CD8-positive, alpha-beta memory T cell (primary cell): ENCODE data around the gene WIZ. TPM values are rescaled to one million over a fixed set of nuclear protein-coding genes. Genes with fewer than 3 reads are reported as not detected.
A peak's percentile ranks its signal among the peaks of the same experiment; 100 is the strongest.

Experiments
- CTCF ChIA-PET: fragments of 350-600 bp; sonication (Branson Sonifier 250); formaldehyde crosslinking; loops from one replicate; lab custom pipeline; 2021; ENCODE audit warnings: antibody characterized with exemption; lab: Charles Lee
- POLR2A ChIA-PET: fragments of 350-600 bp; sonication (Branson Sonifier 250); formaldehyde crosslinking; loops from one replicate; lab custom pipeline; 2021; ENCODE audit warnings: antibody characterized with exemption; lab: Charles Lee
- DNase-seq, 5 donors: peaks; one replicate each; pipeline versions ENCODE4 v3.0.0 to v3.0.0-alpha.2; 2020 to 2022; ENCODE audit warnings: mixed read lengths in 1 of 5
- H3K27ac ChIP-seq: one replicate; pipeline ENCODE4 v1.7.0; 2013; ENCODE audit warnings: low read depth, mild to moderate bottlenecking, low read length, moderate library complexity
- H3K27me3 ChIP-seq: 2 replicates; pipeline ENCODE4 v1.7.0; 2013; ENCODE audit warnings: low read length, mild to moderate bottlenecking; ENCODE audit not compliant: insufficient read depth, poor library complexity, severe bottlenecking
- H3K36me3 ChIP-seq: 2 replicates; pipeline ENCODE4 v1.7.0; 2013; ENCODE audit warnings: mild to moderate bottlenecking, low read length, moderate library complexity; ENCODE audit not compliant: insufficient read depth
- H3K4me1 ChIP-seq: 2 replicates; pipeline ENCODE4 v1.7.0; 2013; ENCODE audit warnings: mild to moderate bottlenecking, low read length, moderate library complexity; ENCODE audit not compliant: insufficient read depth
- H3K4me3 ChIP-seq: 2 replicates; pipeline ENCODE4 v1.7.0; 2013; ENCODE audit warnings: mild to moderate bottlenecking, low read length
- H3K9me3 ChIP-seq: 2 replicates; pipeline ENCODE4 v1.7.0; 2013; ENCODE audit warnings: mild to moderate bottlenecking, low read length
- H3K27ac Mint-ChIP-seq, 8 donors: one replicate each; pipeline ENCODE4 v1.8.0; 2020 to 2021; ENCODE audit warnings: mixed read lengths in 8 of 8, mild to moderate bottlenecking in 6 of 8, inconsistent platforms in 3 of 8, moderate library complexity in 3 of 8
- H3K27me3 Mint-ChIP-seq, 2 donors: one replicate each; pipeline ENCODE4 v1.8.0; 2020 to 2021; ENCODE audit warnings: mixed read lengths in 2 of 2, mild to moderate bottlenecking in 1 of 2, moderate library complexity in 1 of 2
- H3K36me3 Mint-ChIP-seq, 3 donors: one replicate each; pipeline ENCODE4 v1.8.0; 2020 to 2021; ENCODE audit warnings: mixed read lengths in 3 of 3, inconsistent platforms in 1 of 3, mild to moderate bottlenecking in 1 of 3
- H3K4me1 Mint-ChIP-seq, 3 donors: one replicate each; pipeline ENCODE4 v1.8.0; 2020 to 2021; ENCODE audit warnings: mixed read lengths in 3 of 3, inconsistent platforms in 1 of 3, mild to moderate bottlenecking in 1 of 3
- H3K4me3 Mint-ChIP-seq, 7 donors: one replicate each; pipeline ENCODE4 v1.8.0; 2020 to 2021; ENCODE audit warnings: mixed read lengths in 7 of 7, mild to moderate bottlenecking in 6 of 7, moderate library complexity in 4 of 7, inconsistent platforms in 2 of 7
- H3K9me3 Mint-ChIP-seq, 5 donors: one replicate each; pipeline ENCODE4 v1.8.0; 2020 to 2022; ENCODE audit warnings: mixed read lengths in 5 of 5, mild to moderate bottlenecking in 3 of 5, moderate library complexity in 2 of 5, inconsistent platforms in 1 of 5
- polyA plus RNA-seq: library from polyadenylated mRNA; unstranded; fragments of 300-500 nt; fragmentation: Illumina TruSeq; gene quantifications from one replicate; pipeline ENCODE4 v1.2.3, GENCODE V29; 2021
- total RNA-seq, 2 experiments: library from RNA; stranded (reverse); gene quantifications; one replicate each; pipeline ENCODE4 v1.2.3, GENCODE V29; 2021

The WIZ gene
- total and polyA plus RNA-seq, 3 experiments from 2014 or later = 1.8 to 31.2 (median 28.9) TPM

GRCh38 chr19:15471639-15472101 is 21.9 kb upstream of the WIZ start:
- peak overlapping the region in 6 of 7 donors; percentile 36 to 70 (median 50) for H3K4me3 Mint-ChIP-seq
- ChIA-PET CTCF (interaction anchor here (1.0 kb wide), 1 partner anchor 53 kb away, joined by 3 read pairs; the partner anchor contains the start of gene AKAP8L), POLR2A (no interaction called here)
- Histone ChIP-seq H3K27ac (no peak overlapping the region), H3K27me3 (no peaks in the 10 kb centered on the region), H3K36me3 (no peaks in the 10 kb centered on the region), H3K4me3 (no peak overlapping the region), H3K4me1 (peaks cover 27% of the 10 kb centered on the region), H3K9me3 (no peaks in the 10 kb centered on the region)
- no peaks in the 10 kb centered on the region for H3K9me3 Mint-ChIP-seq
- peaks cover 40 to 56% (median 42%) of the 10 kb centered on the region in 3 donors for H3K4me1 Mint-ChIP-seq
- DNase-seq = no peak
- peaks cover 0 to 3% of the 10 kb centered on the region in 2 donors for H3K27me3 Mint-ChIP-seq
- H3K27ac Mint-ChIP-seq = no peak overlapping the region
- H3K36me3 Mint-ChIP-seq = peaks cover 0 to 1% (median 0%) of the 10 kb centered on the region in 3 donors

GRCh38 chr19:15469513-15470297 is 19.9 kb upstream of the WIZ start:
- Mint-ChIP-seq H3K27me3 (peaks cover 0 to 3% of the 10 kb centered on the region in 2 donors), H3K27ac (peak overlapping the region in 7 of 8 donors; percentile 17 to 89 (median 81)), H3K4me3 (peak overlapping the region; percentile 78 to 91 (median 88)), H3K9me3 (no peaks in the 10 kb centered on the region), H3K4me1 (peaks cover 42 to 62% (median 53%) of the 10 kb centered on the region in 3 donors), H3K36me3 (peaks cover 0 to 1% (median 0%) of the 10 kb centered on the region in 3 donors)
- no peaks in the 10 kb centered on the region for H3K36me3 ChIP-seq
- no peaks in the 10 kb centered on the region for H3K9me3 ChIP-seq
- peak overlapping the region; percentile 66 for H3K4me3 ChIP-seq
- ChIA-PET CTCF (interaction anchor here (0.8 to 2.0 kb wide), 5 partner anchors 12 to 86 kb away, joined by 3 to 5 read pairs (median 3); partner anchors contain the start of gene AKAP8L), POLR2A (interaction anchor here (0.5 to 1.4 kb wide), 3 partner anchors 45 to 52 kb away, joined by 3 to 6 read pairs (median 4); partner anchors contain the start of gene AKAP8L)
- no peaks in the 10 kb centered on the region for H3K27me3 ChIP-seq
- peak in 1 of 5 donors; percentile 21 for DNase-seq
- H3K4me1 ChIP-seq = peaks cover 42% of the 10 kb centered on the region
- no peak overlapping the region for H3K27ac ChIP-seq

- Mint-ChIP-seq H3K27ac (peak overlapping the region; percentile 4 to 95 (median 74)), H3K4me1 (peaks cover 46 to 66% (median 56%) of the 10 kb centered on the region in 3 donors), H3K36me3 (peaks cover 0 to 7% (median 0%) of the 10 kb centered on the region in 3 donors), H3K9me3 (no peaks in the 10 kb centered on the region), H3K4me3 (peak overlapping the region; percentile 78 to 91 (median 88)), H3K27me3 (peaks cover 0 to 3% of the 10 kb centered on the region in 2 donors)
- DNase-seq = no peak
- H3K4me1 ChIP-seq = peaks cover 45% of the 10 kb centered on the region
- H3K27me3 ChIP-seq = no peaks in the 10 kb centered on the region
- H3K9me3 ChIP-seq = no peaks in the 10 kb centered on the region
- no peaks in the 10 kb centered on the region for H3K36me3 ChIP-seq
- POLR2A ChIA-PET = interaction anchor here (0.5 to 1.4 kb wide), 4 partner anchors 46 to 896 kb away, joined by 3 to 6 read pairs (median 4); partner anchors contain the start of gene AKAP8L
- CTCF ChIA-PET = interaction anchor here (0.8 to 2.3 kb wide), 6 partner anchors 10 to 86 kb away, joined by 3 to 22 read pairs (median 5); partner anchors contain the start of genes AKAP8L and PGLYRP2
- no peak overlapping the region for H3K4me3 ChIP-seq
- no peak overlapping the region for H3K27ac ChIP-seq
Observed at GRCh38 chr19:15468675-15469512, 19.1 kb upstream of the WIZ start.

- DNase-seq = no peak
- no peaks in the 10 kb centered on the region for H3K9me3 ChIP-seq
- H3K4me1 Mint-ChIP-seq = peaks cover 48 to 67% (median 58%) of the 10 kb centered on the region in 3 donors
- peak overlapping the region in 5 of 7 donors; percentile 18 to 77 (median 61) for H3K4me3 Mint-ChIP-seq
- peaks cover 53% of the 10 kb centered on the region for H3K4me1 ChIP-seq
- no peak overlapping the region for H3K4me3 ChIP-seq
- POLR2A ChIA-PET = interaction anchor here (0.6 to 3.4 kb wide), 5 partner anchors 16 to 89 kb away, joined by 3 to 13 read pairs (median 4); partner anchors contain the start of gene AKAP8
- H3K27ac Mint-ChIP-seq = peak overlapping the region; percentile 82 to 98 (median 90)
- H3K27me3 ChIP-seq = no peaks in the 10 kb centered on the region
- CTCF ChIA-PET = interaction anchor here (1.1 to 2.5 kb wide), 6 partner anchors 11 to 87 kb away, joined by 3 to 22 read pairs (median 6); partner anchors contain the start of gene PGLYRP2
- H3K27ac ChIP-seq = no peak overlapping the region
- no peaks in the 10 kb centered on the region for H3K9me3 Mint-ChIP-seq
- H3K36me3 ChIP-seq = no peaks in the 10 kb centered on the region
- H3K27me3 Mint-ChIP-seq = peaks cover 0 to 3% of the 10 kb centered on the region in 2 donors
- H3K36me3 Mint-ChIP-seq = peaks cover 0 to 14% (median 0%) of the 10 kb centered on the region in 3 donors
Observed at GRCh38 chr19:15467734-15468214, 18.0 kb upstream of the WIZ start.

- no peaks in the 10 kb centered on the region for H3K27me3 ChIP-seq
- Mint-ChIP-seq H3K4me3 (peak overlapping the region; percentile 58 to 89 (median 76)), H3K4me1 (peaks cover 52 to 72% (median 65%) of the 10 kb centered on the region in 3 donors), H3K9me3 (no peaks in the 10 kb centered on the region), H3K36me3 (peaks cover 0 to 18% (median 0%) of the 10 kb centered on the region in 3 donors), H3K27ac (peak overlapping the region; percentile 82 to 98 (median 90)), H3K27me3 (peaks cover 0 to 3% of the 10 kb centered on the region in 2 donors)
- H3K27ac ChIP-seq = no peak overlapping the region
- ChIA-PET POLR2A (interaction anchor here (0.6 to 3.4 kb wide), 5 partner anchors 15 to 89 kb away, joined by 3 to 13 read pairs (median 4); partner anchors contain the start of gene AKAP8), CTCF (interaction anchor here (1.1 to 2.5 kb wide), 8 partner anchors 11 to 88 kb away, joined by 3 to 22 read pairs (median 5); partner anchors contain the start of gene PGLYRP2)
- no peaks in the 10 kb centered on the region for H3K36me3 ChIP-seq
- H3K4me1 ChIP-seq = peaks cover 60% of the 10 kb centered on the region
- H3K9me3 ChIP-seq = no peaks in the 10 kb centered on the region
- peak; percentile 22 to 72 (median 38) for DNase-seq
- no peak overlapping the region for H3K4me3 ChIP-seq
Observed at GRCh38 chr19:15466851-15467733, 17.3 kb upstream of the WIZ start.

GRCh38 chr19:15464394-15465385 is 14.9 kb upstream of the WIZ start, which contains the start of gene RASAL3:
Gene RASAL3 (minus strand): TSS chr19:15464544. CDS start chr19:15464358, 186 bp downstream.
- Histone ChIP-seq H3K27me3 (no peaks in the 10 kb centered on the region), H3K27ac (peak within 1 kb of the TSS; percentile 80), H3K9me3 (no peaks in the 10 kb centered on the region), H3K4me1 (peaks cover 79% of the 10 kb centered on the region), H3K36me3 (peaks cover 23% of the 10 kb centered on the region), H3K4me3 (peak within 1 kb of the TSS; percentile 98)
- H3K4me3 Mint-ChIP-seq = peak within 1 kb of the TSS; percentile 92 to 99 (median 97)
- H3K27ac Mint-ChIP-seq = peak within 1 kb of the TSS; percentile 91 to 99 (median 97)
- peaks cover 0 to 3% of the 10 kb centered on the region in 2 donors for H3K27me3 Mint-ChIP-seq
- no peaks in the 10 kb centered on the region for H3K9me3 Mint-ChIP-seq
- CTCF ChIA-PET = interaction anchor here (2.6 to 5.4 kb wide), 4 partner anchors 12 to 91 kb away, joined by 15 to 35 read pairs (median 20); partner anchors contain the start of gene AKAP8L
- peaks cover 0 to 38% (median 2%) of the 10 kb centered on the region in 3 donors for H3K36me3 Mint-ChIP-seq
- DNase-seq = peak; percentile 51 to 75 (median 60)
- peaks cover 60 to 80% (median 75%) of the 10 kb centered on the region in 3 donors for H3K4me1 Mint-ChIP-seq
- POLR2A ChIA-PET = interaction anchor here (0.7 to 3.4 kb wide), 12 partner anchors 9 to 91 kb away, joined by 3 to 18 read pairs (median 6); partner anchors contain the start of genes AKAP8, AKAP8L and WIZ
